ENCODE results near the gene KLHL35.

GRCh38 chr11:75437966-75438659 is 5.1 kb upstream of the KLHL35 start:
- no peak for TF ChIP-seq FOXA1 (IDR thresholded peaks at IDR 0.05)
- TF ChIP-seq SP1 (IDR thresholded peaks at IDR 0.05), result no peak
- no peak for TF ChIP-seq HDGF (IDR thresholded peaks at IDR 0.05; ENCODE audit: borderline replicate concordance)
- TF ChIP-seq TARDBP (IDR thresholded peaks at IDR 0.05), result no peak
- no peak for TF ChIP-seq ZNF384 (IDR thresholded peaks at IDR 0.05)
- no peak for TF ChIP-seq FOXM1 (IDR thresholded peaks at IDR 0.05; ENCODE audit: borderline replicate concordance)
- no peak for TF ChIP-seq SUZ12 (IDR thresholded peaks at IDR 0.05)
- no peak for TF ChIP-seq ELF4 (IDR thresholded peaks at IDR 0.05)
- TF ChIP-seq FOXK2 (IDR thresholded peaks at IDR 0.05), result no peak
- TF ChIP-seq ARNT (IDR thresholded peaks at IDR 0.05), result no peak
